ENCODE measurements around the gene GC.

GRCh38 chr4:71711044-71711984, 72.6 kb downstream of the GC start:
- TF ChIP-seq CTCF (conservative IDR thresholded peaks at IDR 0.05; ENCODE audit: low read depth, low read length) (no peak), SMC3 (IDR thresholded peaks at IDR 0.05; ENCODE audit: low read depth, low read length) (no peak), POLR2A (IDR thresholded peaks at IDR 0.05; ENCODE audit: low read depth, low read length) (no peak), MXI1 (IDR thresholded peaks at IDR 0.05; ENCODE audit: borderline replicate concordance, low read depth, low read length) (no peak), USF2 (IDR thresholded peaks at IDR 0.05; ENCODE audit: low read depth, low read length) (no peak), MAZ (IDR thresholded peaks at IDR 0.05; ENCODE audit: borderline replicate concordance, low read depth, low read length) (no peak), BHLHE40 (IDR thresholded peaks at IDR 0.05; ENCODE audit: low read depth, low read length) (no peak), FOS (IDR thresholded peaks at IDR 0.05; ENCODE audit: low read depth, low read length) (no peak), MAFK (IDR thresholded peaks at IDR 0.05; ENCODE audit: low read depth, low read length) (no peak)

Measured in IMR-90 (cell line).